ENCODE measurements around the gene ACOT6. TPM values are rescaled to one million over a fixed set of nuclear protein-coding genes. Genes with fewer than 3 reads are reported as not detected.
A peak's percentile ranks its signal among the peaks of the same experiment; 100 is the strongest.

ACOT6 gene
- total and polyA plus RNA-seq, 9 of the 15 experiments (the other 6 are each of a cell fraction or from before 2014, with no cell fraction given): not detected

GRCh38 chr14:73625706-73626105 is 13.4 kb downstream of the ACOT6 start (continued):
- TF ChIP-seq JUND (IDR thresholded peaks at IDR 0.05; ENCODE audit: borderline replicate concordance, low read depth, low read length) (no peak), JUND (tag; IDR thresholded peaks at IDR 0.05; ENCODE audit: borderline replicate concordance, low read depth, low read length) (no peak)

GRCh38 chr14:73627151-73627558 is 14.8 kb downstream of the ACOT6 start:
- H3K79me2 ChIP-seq (ENCODE audit: control insufficient read depth, insufficient read depth, low read length): no peaks in the 10 kb centered on the region
- BruUV-seq (replicated peaks): no TSS peak
- DNase-seq (ENCODE audit: extremely low read depth in 1 of 4, low spot score in 3 of 4) (no peak), FAIRE-seq (peak; percentile 32), ATAC-seq (no peak)
- no peaks in the 10 kb centered on the region for H3K27me3 ChIP-seq (ENCODE audit: control insufficient read depth in 2 of 2, insufficient read depth in 2 of 2, low read length in 2 of 2)
- no peak overlapping the region for H3K4me3 ChIP-seq
- H3K9me3 ChIP-seq (replicated peaks; ENCODE audit: control insufficient read depth, insufficient read depth, low read depth, low read length): no peaks in the 10 kb centered on the region
- WGBS (ENCODE audit: insufficient coverage, low coverage, missing lambda C conversion rate): 21% methylated on average over 2 of the region's 2 CpGs
- no peaks in the 10 kb centered on the region for H4K20me1 ChIP-seq (replicated peaks; ENCODE audit: control insufficient read depth, insufficient read depth, low read length)
- in situ Hi-C loops (cut with MboI) (loop anchor here (5.0 kb wide), 1 partner anchor 115 kb away; no protein-coding TSS in a partner anchor), intact Hi-C loops (cut with micrococcal nuclease) (no loop called here)
- POLR2A ChIA-PET: no interaction called here
- no peaks in the 10 kb centered on the region for H3K36me3 ChIP-seq (ENCODE audit: control insufficient read depth, insufficient read depth, low read length)
- peak overlapping the region; percentile 40; the same call in 1 of the 2 replicates for H2AFZ ChIP-seq (ENCODE audit: low read depth, low read length)
- H3K4me1 ChIP-seq (replicated peaks in 1 of 2; ENCODE audit: control insufficient read depth in 2 of 2, insufficient read depth in 2 of 2, low read length in 2 of 2): peaks cover 0 to 8% of the 10 kb centered on the region in 2 experiments; a peak in 3 of 5 replicates
- no peak for TF ChIP-seq GMEB1 (CRISPR knock-in tag; IDR thresholded peaks at IDR 0.05)
- TF ChIP-seq FOXK1 (CRISPR knock-in tag; IDR thresholded peaks at IDR 0.05; ENCODE audit: borderline replicate concordance): no peak
- no peak for TF ChIP-seq CBX8 (IDR thresholded peaks at IDR 0.05; ENCODE audit: borderline replicate concordance, extremely low read depth, low read depth, low read length, poor library complexity, severe bottlenecking)
- TF ChIP-seq RUNX1 (IDR thresholded peaks at IDR 0.05; ENCODE audit: low read depth): no peak
- no peak for TF ChIP-seq NCOA1 (IDR thresholded peaks at IDR 0.05; ENCODE audit: low read depth)
- no peak for TF ChIP-seq MYNN (IDR thresholded peaks at IDR 0.05)
- no peak for TF ChIP-seq MYNN (CRISPR knock-in tag; IDR thresholded peaks at IDR 0.05)
- TF ChIP-seq LEF1 (IDR thresholded peaks at IDR 0.05): no peak
- CTCF ChIA-PET (ENCODE audit: low intra/inter-chr PET ratio): no interaction called here
- H3K27ac ChIP-seq (ENCODE audit: extremely low read depth, low read depth, low read length): no peak overlapping the region
- no peak overlapping the region for H3K9ac ChIP-seq (ENCODE audit: insufficient read depth in 1 of 2, low read depth in 2 of 2, low read length in 2 of 2)
- H3K4me2 ChIP-seq (ENCODE audit: insufficient read depth, low read length): no peak overlapping the region
- no peaks in the 10 kb centered on the region for H3K9me1 ChIP-seq (ENCODE audit: control insufficient read depth, insufficient read depth, low read length)
